Type B pancreatic cell (in vitro differentiated cells): ENCODE data around the gene MUC3A. TPM values are rescaled to one million over a fixed set of nuclear protein-coding genes. Genes with fewer than 3 reads are reported as not detected.

Experiments used
- DNase-seq: peaks from one replicate; pipeline ENCODE4 v3.0.0; 2021; ENCODE audit warnings: mixed read lengths; ENCODE audit not compliant: unreplicated experiment; ENCODE audit errors: extremely low spot score
- H3K27ac Mint-ChIP-seq: 2 replicates; pipeline ENCODE4 v1.8.0; 2021; ENCODE audit warnings: mild to moderate bottlenecking, mixed read lengths
- H3K27me3 Mint-ChIP-seq: 2 replicates; pipeline ENCODE4 v1.8.0; 2021; ENCODE audit warnings: mixed read lengths
- H3K36me3 Mint-ChIP-seq: 2 replicates; pipeline ENCODE4 v1.8.0; 2021; ENCODE audit warnings: mixed read lengths
- H3K4me1 Mint-ChIP-seq: one replicate; pipeline ENCODE4 v1.8.0; 2021; ENCODE audit warnings: mixed read lengths; ENCODE audit not compliant: unreplicated experiment
- H3K4me3 Mint-ChIP-seq: 2 replicates; pipeline ENCODE4 v1.8.0; 2021; ENCODE audit warnings: mild to moderate bottlenecking, mixed read lengths
- H3K9me3 Mint-ChIP-seq: 2 replicates; pipeline ENCODE4 v1.8.0; 2021; ENCODE audit warnings: mixed read lengths
- total RNA-seq: library from RNA; stranded (reverse); gene quantifications from 2 replicates; pipeline ENCODE4 v1.2.1, GENCODE V29; 2021; ENCODE audit warnings: low replicate concordance
- TF ChIP-seq, protein P1 (sequence below): fragments of 200-600 bp; sonication (generic); conservative IDR thresholded peaks from 2 replicates; pipeline ENCODE4 v1.5.0; 2021; ENCODE audit warnings: antibody characterized with exemption, mild to moderate bottlenecking

MUC3A gene
- total RNA-seq, 1 donor from 2014 or later: 8.2 TPM

DNA sequence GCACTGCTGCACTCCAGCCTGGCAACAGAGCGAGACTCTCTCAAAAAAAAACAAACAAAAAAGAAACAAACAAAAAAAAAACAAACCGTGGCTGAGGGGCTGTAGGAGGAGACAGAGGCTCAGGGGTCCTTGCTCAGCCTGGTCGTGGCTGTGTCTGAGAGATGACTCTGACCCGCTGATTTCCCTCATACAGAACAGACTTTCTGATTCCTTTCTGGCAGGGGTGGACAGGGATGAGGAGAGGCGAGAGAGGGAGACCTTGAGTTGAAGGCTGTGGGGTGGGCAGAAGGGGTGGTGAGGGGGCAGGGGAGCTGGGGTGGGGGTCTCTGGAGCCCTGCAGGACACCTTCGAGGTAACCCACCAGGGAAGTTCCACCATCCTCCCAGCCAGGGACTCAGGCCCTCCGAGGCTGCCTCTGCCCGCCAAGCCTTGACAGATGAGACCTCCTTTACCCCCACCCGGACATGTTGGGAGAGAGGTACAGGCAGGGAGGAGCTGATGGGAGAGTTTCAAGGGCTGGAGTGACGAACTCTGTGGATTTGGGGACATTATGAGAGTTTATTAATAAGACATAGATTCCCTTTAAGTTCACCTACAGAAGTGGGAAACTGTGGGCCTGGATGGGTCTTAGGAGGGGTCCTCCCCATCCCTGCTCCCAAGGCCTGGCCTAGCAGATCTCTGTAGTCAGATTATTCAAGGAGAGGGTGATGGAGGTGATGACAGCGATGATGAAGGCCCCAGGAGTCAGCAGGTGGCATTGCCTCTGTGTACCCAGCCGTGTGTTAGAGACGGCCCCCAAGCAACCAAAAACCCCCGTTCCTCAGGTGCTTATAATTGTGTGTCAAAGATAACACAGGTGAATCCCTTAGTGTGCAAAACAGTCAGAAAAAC is 22.0 kb downstream of the MUC3A start:
- Mint-ChIP-seq H3K4me1 (no peaks in the 10 kb centered on the region), H3K27ac (no peak overlapping the region), H3K4me3 (no peak overlapping the region), H3K27me3 (peaks cover 77% of the 10 kb centered on the region), H3K9me3 (peaks cover 4% of the 10 kb centered on the region), H3K36me3 (no peaks in the 10 kb centered on the region)
- no peak for DNase-seq
- TF ChIP-seq, protein P1, sequence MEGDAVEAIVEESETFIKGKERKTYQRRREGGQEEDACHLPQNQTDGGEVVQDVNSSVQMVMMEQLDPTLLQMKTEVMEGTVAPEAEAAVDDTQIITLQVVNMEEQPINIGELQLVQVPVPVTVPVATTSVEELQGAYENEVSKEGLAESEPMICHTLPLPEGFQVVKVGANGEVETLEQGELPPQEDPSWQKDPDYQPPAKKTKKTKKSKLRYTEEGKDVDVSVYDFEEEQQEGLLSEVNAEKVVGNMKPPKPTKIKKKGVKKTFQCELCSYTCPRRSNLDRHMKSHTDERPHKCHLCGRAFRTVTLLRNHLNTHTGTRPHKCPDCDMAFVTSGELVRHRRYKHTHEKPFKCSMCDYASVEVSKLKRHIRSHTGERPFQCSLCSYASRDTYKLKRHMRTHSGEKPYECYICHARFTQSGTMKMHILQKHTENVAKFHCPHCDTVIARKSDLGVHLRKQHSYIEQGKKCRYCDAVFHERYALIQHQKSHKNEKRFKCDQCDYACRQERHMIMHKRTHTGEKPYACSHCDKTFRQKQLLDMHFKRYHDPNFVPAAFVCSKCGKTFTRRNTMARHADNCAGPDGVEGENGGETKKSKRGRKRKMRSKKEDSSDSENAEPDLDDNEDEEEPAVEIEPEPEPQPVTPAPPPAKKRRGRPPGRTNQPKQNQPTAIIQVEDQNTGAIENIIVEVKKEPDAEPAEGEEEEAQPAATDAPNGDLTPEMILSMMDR: no peak

DNA sequence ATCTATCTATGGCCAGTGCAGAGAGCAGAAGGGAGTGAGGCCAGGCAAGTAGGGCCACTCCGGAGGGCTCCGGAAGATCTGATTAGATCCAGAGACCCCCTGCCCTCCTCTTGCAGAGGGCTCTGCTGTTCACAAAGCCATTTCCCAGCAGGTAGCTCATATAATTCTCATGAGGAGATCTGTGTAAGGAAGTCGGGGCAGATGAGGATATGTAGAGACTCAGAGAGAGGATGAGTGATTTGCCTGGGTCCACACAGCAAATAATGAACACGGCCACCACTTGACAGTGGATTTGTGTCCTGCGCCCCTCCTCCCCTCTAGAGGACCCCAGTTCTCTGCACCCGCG is 22.6 kb downstream of the MUC3A start:
- no peak for DNase-seq
- TF ChIP-seq, protein P1: no peak
- Mint-ChIP-seq H3K9me3 (peaks cover 4% of the 10 kb centered on the region), H3K27me3 (peaks cover 71% of the 10 kb centered on the region), H3K27ac (no peak overlapping the region), H3K36me3 (no peaks in the 10 kb centered on the region), H3K4me1 (no peaks in the 10 kb centered on the region), H3K4me3 (no peak overlapping the region)

DNA sequence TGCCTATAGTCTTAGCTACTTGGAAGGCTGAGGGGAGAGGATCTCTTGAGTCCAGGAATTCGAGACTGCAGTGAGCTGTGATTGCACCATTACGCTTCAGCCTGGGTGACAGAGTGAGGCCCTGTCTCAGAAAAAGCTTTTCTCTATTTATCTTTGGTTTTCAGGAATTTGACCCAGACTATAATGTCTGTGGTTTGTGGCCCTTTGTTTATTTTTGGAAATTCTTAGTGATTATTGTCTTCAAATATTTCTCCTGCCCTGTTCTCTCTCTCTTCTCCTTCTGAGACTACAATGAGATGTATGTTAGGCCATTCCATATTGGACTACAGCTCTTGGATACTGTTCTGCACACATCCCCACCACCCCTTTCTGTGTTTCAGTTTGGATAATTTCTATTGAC is 24.7 kb downstream of the MUC3A start:
- H3K36me3 Mint-ChIP-seq: no peaks in the 10 kb centered on the region
- H3K4me3 Mint-ChIP-seq: no peak overlapping the region
- TF ChIP-seq, protein P1: no peak
- H3K27ac Mint-ChIP-seq: no peak overlapping the region
- DNase-seq: no peak
- H3K4me1 Mint-ChIP-seq: no peaks in the 10 kb centered on the region
- H3K27me3 Mint-ChIP-seq: peaks cover 54% of the 10 kb centered on the region
- H3K9me3 Mint-ChIP-seq: peaks cover 4% of the 10 kb centered on the region

DNA sequence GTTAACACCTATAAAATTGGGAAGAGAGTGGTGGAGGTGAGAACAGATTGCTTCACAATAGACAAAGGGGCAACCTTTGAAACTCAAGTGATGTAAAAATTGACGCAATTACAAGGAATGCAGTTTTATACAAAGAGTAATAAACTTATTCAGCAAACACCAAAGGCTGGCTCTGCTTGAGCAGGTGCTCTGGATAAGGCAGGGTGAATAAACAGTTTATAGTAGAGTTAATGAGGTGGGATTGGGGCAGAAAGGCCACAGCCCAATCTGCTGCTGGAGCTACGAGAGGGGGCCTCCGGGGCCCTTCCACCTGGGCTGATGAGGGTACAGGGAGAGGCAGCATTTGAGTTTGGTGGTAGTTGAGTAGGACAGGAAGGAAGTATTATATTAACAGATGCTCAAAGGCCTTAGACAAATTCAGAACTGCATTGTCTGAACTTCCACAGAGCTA is 26.1 kb downstream of the MUC3A start:
- Mint-ChIP-seq H3K4me3 (no peak overlapping the region), H3K27ac (no peak overlapping the region), H3K9me3 (peaks cover 4% of the 10 kb centered on the region), H3K36me3 (no peaks in the 10 kb centered on the region), H3K27me3 (peaks cover 40% of the 10 kb centered on the region), H3K4me1 (no peaks in the 10 kb centered on the region)
- DNase-seq: no peak
- TF ChIP-seq, protein P1: no peak

DNA sequence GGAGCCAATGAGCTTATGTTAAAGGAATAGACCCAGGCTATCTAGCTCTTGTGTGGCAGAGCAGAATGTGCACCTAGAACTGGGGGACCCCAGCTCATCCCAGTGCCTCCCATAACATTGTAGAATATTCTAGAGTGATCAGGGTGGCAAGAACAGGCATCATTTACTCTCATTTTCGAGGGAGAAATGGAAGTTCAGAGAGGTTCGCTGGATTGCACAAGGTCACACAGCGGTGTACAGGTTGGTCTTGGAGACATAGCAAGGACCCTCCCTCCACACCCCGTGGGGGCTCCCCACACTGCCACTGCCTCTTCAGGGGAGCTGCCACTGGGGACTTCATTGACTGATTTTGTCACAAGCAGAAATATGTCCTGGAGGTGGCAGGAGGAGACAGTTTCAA is 29.0 kb downstream of the MUC3A start:
- TF ChIP-seq, protein P1: no peak
- no peak for DNase-seq
- no peaks in the 10 kb centered on the region for H3K4me1 Mint-ChIP-seq
- no peak overlapping the region for H3K4me3 Mint-ChIP-seq
- H3K9me3 Mint-ChIP-seq: peaks cover 4% of the 10 kb centered on the region
- no peaks in the 10 kb centered on the region for H3K36me3 Mint-ChIP-seq
- H3K27ac Mint-ChIP-seq: no peak overlapping the region
- H3K27me3 Mint-ChIP-seq: peaks cover 22% of the 10 kb centered on the region
